Upper lobe of left lung (tissue), 4 donors: ENCODE measurements around the gene TMEM174.

Experiments used
- POLR2A ChIP-seq, 4 donors: fragments of 450-650 bp; IDR thresholded peaks; one replicate each; pipeline ENCODE4 v1.5.1; 2016 to 2017; ENCODE audit warnings: antibody characterized with exemption in 4 of 4, mild to moderate bottlenecking in 2 of 4
- TF ChIP-seq, protein P1 (sequence below), 6 experiments: fragments of 450-650 bp in 4 of 6; fragments of 200-600 bp in 2 of 6; sonication (generic) in 2 of 6; IDR thresholded peaks; one replicate each; pipeline ENCODE4 v1.5.1; 2016 to 2019; ENCODE audit warnings: antibody characterized with exemption in 6 of 6

DNA sequence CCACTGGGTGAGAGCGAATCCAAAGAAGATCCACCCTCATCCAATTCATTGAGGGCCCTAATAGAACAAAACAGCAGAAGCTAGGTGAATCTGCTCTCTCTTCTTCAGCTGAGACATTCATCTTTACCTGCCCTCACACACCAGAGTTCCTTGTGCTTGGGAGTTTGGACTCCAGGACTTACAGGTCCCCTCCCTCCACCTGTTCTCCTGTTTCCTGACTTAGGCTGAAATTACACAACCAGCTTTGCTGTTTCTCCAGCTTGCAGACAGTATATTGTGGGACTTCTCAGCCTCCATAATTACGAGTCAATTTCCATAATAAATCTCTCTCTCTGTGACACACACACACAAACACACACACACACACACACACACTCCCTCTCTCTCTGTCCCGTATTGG is 33.5 kb upstream of the TMEM174 start:
- TF ChIP-seq, protein P1, sequence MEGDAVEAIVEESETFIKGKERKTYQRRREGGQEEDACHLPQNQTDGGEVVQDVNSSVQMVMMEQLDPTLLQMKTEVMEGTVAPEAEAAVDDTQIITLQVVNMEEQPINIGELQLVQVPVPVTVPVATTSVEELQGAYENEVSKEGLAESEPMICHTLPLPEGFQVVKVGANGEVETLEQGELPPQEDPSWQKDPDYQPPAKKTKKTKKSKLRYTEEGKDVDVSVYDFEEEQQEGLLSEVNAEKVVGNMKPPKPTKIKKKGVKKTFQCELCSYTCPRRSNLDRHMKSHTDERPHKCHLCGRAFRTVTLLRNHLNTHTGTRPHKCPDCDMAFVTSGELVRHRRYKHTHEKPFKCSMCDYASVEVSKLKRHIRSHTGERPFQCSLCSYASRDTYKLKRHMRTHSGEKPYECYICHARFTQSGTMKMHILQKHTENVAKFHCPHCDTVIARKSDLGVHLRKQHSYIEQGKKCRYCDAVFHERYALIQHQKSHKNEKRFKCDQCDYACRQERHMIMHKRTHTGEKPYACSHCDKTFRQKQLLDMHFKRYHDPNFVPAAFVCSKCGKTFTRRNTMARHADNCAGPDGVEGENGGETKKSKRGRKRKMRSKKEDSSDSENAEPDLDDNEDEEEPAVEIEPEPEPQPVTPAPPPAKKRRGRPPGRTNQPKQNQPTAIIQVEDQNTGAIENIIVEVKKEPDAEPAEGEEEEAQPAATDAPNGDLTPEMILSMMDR (IDR thresholded peaks at IDR 0.05) = no peak
- no peak for TF ChIP-seq POLR2A (IDR thresholded peaks at IDR 0.05)
